Right ventricle myocardium superior (tissue), 1 donor: ENCODE results near the gene PRM2. TPM values are rescaled to one million over a fixed set of nuclear protein-coding genes. Genes with fewer than 3 reads are reported as not detected.

Source experiments
- microRNA-seq: library from miRNA; unstranded; fragments of <30 nt; microRNA quantifications from one replicate; pipeline ENCODE4 v1.2.0, GENCODE V29; 2020
- total RNA-seq: library from RNA; stranded (reverse); fragmentation: NEBNext Ultra II Directional; extraction: Animal tissue kit (Norgen Biotek cat#: 25700); gene quantifications from one replicate; pipeline ENCODE4 v1.2.1, GENCODE V29; 2021
- donor health status: DM: no; HTN: yes; CAD: no; lungs with severe emphysema.

The PRM2 gene
- total RNA-seq, 1 donor from 2014 or later: not detected

Small RNA genes within 50 kb of the gene (microRNA-seq; reads per million reads assigned to microRNA genes)
- not detected for gene MIR548H2

Other genes starting within 250 kb of the PRM2 start
- 3.7 TPM for gene SOCS1, start 20.3 kb downstream of the PRM2 start, total RNA-seq
- not detected for gene TNP2, start 7.2 kb downstream of the PRM2 start, total RNA-seq
- not detected for gene PRM3, start 2.9 kb downstream of the PRM2 start, total RNA-seq
- not detected for gene PRM1, start 4.8 kb upstream of the PRM2 start, total RNA-seq
- gene RMI2, start 69.0 kb upstream of the PRM2 start, total RNA-seq: 0.48 TPM